Panc1 (cell line): ENCODE data around the gene WNT3A.

Experiments
- CTCF ChIP-seq: fragments of 450-650 bp; IDR thresholded peaks from 2 replicates; pipeline ENCODE4 v1.5.1; 2017; ENCODE audit warnings: mild to moderate bottlenecking
- POLR2AphosphoS5 ChIP-seq: IDR thresholded peaks from 2 replicates; pipeline ENCODE4 v1.6.1; 2012; ENCODE audit warnings: mild to moderate bottlenecking, low read depth, low read length, moderate library complexity
- REST ChIP-seq, 2 experiments: IDR thresholded peaks; 2 replicates each; pipeline ENCODE4 v1.6.1; 2011 to 2012; ENCODE audit warnings: low read depth in 2 of 2, control low read depth in 1 of 2, low read length in 1 of 2, mild to moderate bottlenecking in 1 of 2, moderate library complexity in 1 of 2; ENCODE audit not compliant: insufficient read depth in 1 of 2
- SIN3A ChIP-seq: IDR thresholded peaks from 2 replicates; pipeline ENCODE4 v1.6.1; 2012; ENCODE audit warnings: low read depth, mild to moderate bottlenecking, low read length, moderate library complexity, borderline replicate concordance; ENCODE audit not compliant: insufficient read depth
- TCF7L2 ChIP-seq: IDR thresholded peaks from 2 replicates; pipeline ENCODE4 v1.6.1; 2011; ENCODE audit warnings: mild to moderate bottlenecking, low read depth, low read length, inconsistent platforms

- TF ChIP-seq CTCF (no peak), REST (IDR thresholded peaks at IDR 0.05; ENCODE audit: insufficient read depth in 1 of 2, low read depth in 2 of 2, low read length in 1 of 2) (no peak), POLR2AphosphoS5 (no peak), SIN3A (no peak), TCF7L2 (no peak)
Measured at GRCh38 chr1:228002792-228003191, 4.0 kb upstream of the WNT3A start.
